Endothelial cell of umbilical vein (primary cell): ENCODE data around the gene BARX1. TPM values are rescaled to one million over a fixed set of nuclear protein-coding genes. Genes with fewer than 3 reads are reported as not detected.

Source experiments
- BruUV-seq: library from RNA; stranded (reverse); fragments of 400-500 nt; replicated peaks from 2 replicates; lab custom pipeline; 2021; lab: Mats Ljungman, UMichigan
- CTCF ChIA-PET: fragments of 300-600, 350-600 bp; sonication (Branson Sonifier 250); formaldehyde crosslinking; loops from one replicate; lab custom pipeline; 2021; ENCODE audit warnings: antibody characterized with exemption, inconsistent platforms; lab: Charles Lee
- POLR2A ChIA-PET: fragments of 300-600, 350-600 bp; sonication (Branson Sonifier 250); formaldehyde crosslinking; loops from one replicate; lab custom pipeline; 2021; ENCODE audit warnings: antibody characterized with exemption, inconsistent platforms; lab: Charles Lee
- DNase-seq: peaks from one replicate; pipeline ENCODE4 v3.0.0-alpha.2; 2011; ENCODE audit warnings: low read depth, low spot score
- FAIRE-seq: peaks from 2 replicates; lab custom pipeline; 2011; peaks lifted over from hg19 to GRCh38; lab: Jason Lieb, UNC
- H2AFZ ChIP-seq: 2 replicates; pipeline ENCODE4 v1.6.0; 2012; ENCODE audit warnings: low read depth, low read length, control low read depth, inconsistent platforms
- H3K27ac ChIP-seq: 2 replicates; pipeline ENCODE4 v1.5.1; 2011; ENCODE audit warnings: low read depth, mild to moderate bottlenecking, control low read depth, low read length, moderate library complexity; ENCODE audit not compliant: insufficient read depth
- H3K27me3 ChIP-seq, 2 experiments: 2 replicates each; pipeline versions ENCODE4 v1.6.0 to v1.6.1; 2011; ENCODE audit warnings: low read length in 2 of 2, mixed read lengths in 1 of 2; ENCODE audit not compliant: control insufficient read depth in 2 of 2, insufficient read depth in 2 of 2
- H3K36me3 ChIP-seq, 2 experiments: 2 replicates in 1 of 2; 3 replicates in 1 of 2; pipeline ENCODE4 v1.5.1; 2011; ENCODE audit warnings: low read length in 2 of 2, mild to moderate bottlenecking in 1 of 2, moderate library complexity in 1 of 2; ENCODE audit not compliant: control insufficient read depth in 2 of 2, insufficient read depth in 2 of 2; ENCODE audit errors: extremely low read depth in 1 of 2
- H3K4me1 ChIP-seq: 3 replicates; pipeline ENCODE4 v1.5.1; 2011; ENCODE audit warnings: mild to moderate bottlenecking, low read length; ENCODE audit not compliant: control insufficient read depth, insufficient read depth; ENCODE audit errors: extremely low read depth
- H3K4me2 ChIP-seq: 2 replicates; pipeline ENCODE4 v1.6.1; 2011; ENCODE audit warnings: low read length, control low read depth, mixed read lengths; ENCODE audit not compliant: insufficient read depth
- H3K4me3 ChIP-seq, 3 experiments: fragments of 200-600 bp in 1 of 3; sonication (generic), shearing (Covaris generic) in 1 of 3; replicated peaks in 1 of 3; 2 replicates each; pipeline ENCODE4 v1.5.1; 2011 to 2016; ENCODE audit warnings: control low read depth in 3 of 3, low read length in 3 of 3, mild to moderate bottlenecking in 2 of 3, inconsistent platforms in 1 of 3, low read depth in 1 of 3, moderate library complexity in 1 of 3; ENCODE audit not compliant: insufficient read depth in 1 of 3
- H3K79me2 ChIP-seq: 2 replicates; pipeline ENCODE4 v1.6.0; 2012; ENCODE audit warnings: low read length, inconsistent platforms; ENCODE audit not compliant: control insufficient read depth, insufficient read depth
- H3K9ac ChIP-seq: replicated peaks from 2 replicates; pipeline ENCODE3; 2011; ENCODE audit warnings: low read length, control low read depth; ENCODE audit not compliant: insufficient read depth; ENCODE audit errors: extremely low read depth
- H3K9me1 ChIP-seq: replicated peaks from 3 replicates; pipeline ENCODE4 v1.6.0; 2011; ENCODE audit warnings: mild to moderate bottlenecking, low read length; ENCODE audit not compliant: control insufficient read depth, insufficient read depth; ENCODE audit errors: extremely low read depth
- H3K9me3 ChIP-seq: replicated peaks from 2 replicates; pipeline ENCODE4 v1.5.1; 2012; ENCODE audit warnings: low read length, inconsistent platforms; ENCODE audit not compliant: control insufficient read depth, insufficient read depth
- H4K20me1 ChIP-seq: replicated peaks from 2 replicates; pipeline ENCODE3; 2011; ENCODE audit warnings: mild to moderate bottlenecking, low read length; ENCODE audit not compliant: control insufficient read depth, insufficient read depth; ENCODE audit errors: extremely low read depth
- GATA2 ChIP-seq: IDR thresholded peaks from 2 replicates; pipeline ENCODE4 v1.7.0; 2011; ENCODE audit warnings: low read depth, mild to moderate bottlenecking, moderate library complexity, mixed read lengths, low read length; ENCODE audit not compliant: insufficient read length, insufficient read depth
- JUN ChIP-seq: IDR thresholded peaks from 2 replicates; pipeline ENCODE4 v1.6.1; 2011; ENCODE audit warnings: borderline replicate concordance, low read depth; ENCODE audit not compliant: insufficient read length, insufficient read depth
- MYC ChIP-seq: IDR thresholded peaks from one replicate; pipeline ENCODE4 v1.6.1; 2011; ENCODE audit warnings: mild to moderate bottlenecking, low read depth, low read length
- POLR2A ChIP-seq: IDR thresholded peaks from 2 replicates; pipeline ENCODE4 v1.6.1; 2012; ENCODE audit warnings: low read depth, mild to moderate bottlenecking, control low read depth, low read length
- POLR2AphosphoS5 ChIP-seq: IDR thresholded peaks from 2 replicates; pipeline ENCODE4 v1.6.1; 2012; ENCODE audit warnings: low read depth, mild to moderate bottlenecking, control low read depth, low read length, moderate library complexity; ENCODE audit not compliant: insufficient read depth
- dilution Hi-C: fragments of 300-500 bp; cut with MboI; formaldehyde crosslinking; loops from one replicate; pipeline ENCODE4 v1.15.0; 2019; ENCODE audit warnings: low sequenced_read_pairs; ENCODE audit not compliant: extremely low pct_ligation_motif_present
- intact Hi-C: fragments of 100-400 bp; cut with micrococcal nuclease; formaldehyde crosslinking; loops from one replicate; pipeline ENCODE4 v1.10.0; 2022
- polyA plus RNA-seq, 4 experiments: library from polyadenylated mRNA; depleted of rRNA in 3 of 4; stranded (reverse) in 3 of 4; unstranded in 1 of 4; fragments of >200 nt; gene quantifications; 2 replicates each; pipeline versions ENCODE4 v1.2.1 to v1.2.3, GENCODE V29; 2011 to 2012; ENCODE audit warnings: missing spikeins in 1 of 4
- total RNA-seq: library from RNA; stranded (reverse); gene quantifications from 2 replicates; pipeline ENCODE4 v1.2.3, GENCODE V29; 2021
- TF ChIP-seq, protein P1 (sequence below), 2 donors: IDR thresholded peaks; 1 replicate in 1 of 2; 2 replicates in 1 of 2; pipeline ENCODE4 v1.5.1; 2011; ENCODE audit warnings: low read length in 2 of 2, mild to moderate bottlenecking in 2 of 2, moderate library complexity in 2 of 2, control low read depth in 1 of 2, inconsistent platforms in 1 of 2, low read depth in 1 of 2; ENCODE audit not compliant: insufficient read depth in 1 of 2; ENCODE audit errors: extremely low read depth in 1 of 2
- TF ChIP-seq, protein P2 (sequence below): IDR thresholded peaks from 2 replicates; pipeline ENCODE4 v1.6.1; 2011; ENCODE audit not compliant: insufficient read depth, insufficient read length

The BARX1 gene
- total and polyA plus RNA-seq, 2 donors (not counting 3 experiments of a cell fraction or from before 2014, with no cell fraction given) = not detected

DNA sequence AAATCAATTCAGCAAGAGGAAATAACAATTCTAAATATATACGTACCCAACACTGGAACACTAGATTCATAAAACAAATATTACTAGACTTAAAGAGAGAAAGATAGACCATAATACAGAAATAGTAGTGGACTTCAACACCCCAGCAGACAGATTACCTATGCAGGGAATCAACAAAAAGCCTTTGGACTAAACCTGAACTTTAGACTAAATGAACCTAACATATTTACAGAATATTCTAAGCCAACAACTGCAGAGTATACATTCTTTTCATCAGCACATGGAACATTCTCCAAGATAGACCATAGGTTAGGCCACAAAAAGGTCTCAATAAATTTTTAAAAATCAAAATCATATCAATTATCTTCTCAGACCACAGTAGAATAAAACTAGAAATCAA is 32.9 kb upstream of the BARX1 start:
- FAIRE-seq (no peak), DNase-seq (no peak)
- intact Hi-C loops = no loop called here
- no peaks in the 10 kb centered on the region for H4K20me1 ChIP-seq
- TF ChIP-seq, protein P1, sequence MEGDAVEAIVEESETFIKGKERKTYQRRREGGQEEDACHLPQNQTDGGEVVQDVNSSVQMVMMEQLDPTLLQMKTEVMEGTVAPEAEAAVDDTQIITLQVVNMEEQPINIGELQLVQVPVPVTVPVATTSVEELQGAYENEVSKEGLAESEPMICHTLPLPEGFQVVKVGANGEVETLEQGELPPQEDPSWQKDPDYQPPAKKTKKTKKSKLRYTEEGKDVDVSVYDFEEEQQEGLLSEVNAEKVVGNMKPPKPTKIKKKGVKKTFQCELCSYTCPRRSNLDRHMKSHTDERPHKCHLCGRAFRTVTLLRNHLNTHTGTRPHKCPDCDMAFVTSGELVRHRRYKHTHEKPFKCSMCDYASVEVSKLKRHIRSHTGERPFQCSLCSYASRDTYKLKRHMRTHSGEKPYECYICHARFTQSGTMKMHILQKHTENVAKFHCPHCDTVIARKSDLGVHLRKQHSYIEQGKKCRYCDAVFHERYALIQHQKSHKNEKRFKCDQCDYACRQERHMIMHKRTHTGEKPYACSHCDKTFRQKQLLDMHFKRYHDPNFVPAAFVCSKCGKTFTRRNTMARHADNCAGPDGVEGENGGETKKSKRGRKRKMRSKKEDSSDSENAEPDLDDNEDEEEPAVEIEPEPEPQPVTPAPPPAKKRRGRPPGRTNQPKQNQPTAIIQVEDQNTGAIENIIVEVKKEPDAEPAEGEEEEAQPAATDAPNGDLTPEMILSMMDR (IDR thresholded peaks at IDR 0.05; ENCODE audit: extremely low read depth in 1 of 2, insufficient read depth in 1 of 2, low read depth in 1 of 2, low read length in 2 of 2) = no peak
- TF ChIP-seq GATA2 = no peak
- TF ChIP-seq POLR2A = no peak
- TF ChIP-seq POLR2AphosphoS5 = no peak
- TF ChIP-seq, protein P2, sequence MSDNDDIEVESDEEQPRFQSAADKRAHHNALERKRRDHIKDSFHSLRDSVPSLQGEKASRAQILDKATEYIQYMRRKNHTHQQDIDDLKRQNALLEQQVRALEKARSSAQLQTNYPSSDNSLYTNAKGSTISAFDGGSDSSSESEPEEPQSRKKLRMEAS = no peak
- no peak for TF ChIP-seq MYC
- TF ChIP-seq JUN = no peak
- H3K4me2 ChIP-seq = no peak overlapping the region
- CTCF ChIA-PET = no interaction called here
- no peaks in the 10 kb centered on the region for H3K4me1 ChIP-seq
- no TSS peak for BruUV-seq
- H3K4me3 ChIP-seq = no peak overlapping the region
- H3K9me1 ChIP-seq = no peaks in the 10 kb centered on the region
- no peaks in the 10 kb centered on the region for H3K9me3 ChIP-seq
- H3K27me3 ChIP-seq = peaks cover 2 to 14% of the 10 kb centered on the region in 2 experiments
- no peak overlapping the region for H3K9ac ChIP-seq
- no peaks in the 10 kb centered on the region for H3K36me3 ChIP-seq
- no peak overlapping the region for H3K27ac ChIP-seq
- dilution Hi-C loops = no loop called here
- no peak overlapping the region for H2AFZ ChIP-seq
- no peaks in the 10 kb centered on the region for H3K79me2 ChIP-seq
- POLR2A ChIA-PET = no interaction called here
